ENCODE results near the gene SYTL3.

The SYTL3 gene

GRCh38 chr6:158768436-158768835 is 118.6 kb downstream of the SYTL3 start:
- H3K9me3 Mint-ChIP-seq = no peaks in the 10 kb centered on the region
- TF ChIP-seq CTCF (IDR thresholded peaks at IDR 0.05; ENCODE audit: unreplicated experiment in 3 of 3) = no peak
- no peak overlapping the region for H3K4me3 Mint-ChIP-seq
- peak overlapping the region; percentile 8 to 66 (median 15) for H3K27ac Mint-ChIP-seq
- H3K27me3 Mint-ChIP-seq (ENCODE audit: low read depth) = no peaks in the 10 kb centered on the region
- H3K4me1 Mint-ChIP-seq = peaks cover 52% of the 10 kb centered on the region
- peaks cover 75% of the 10 kb centered on the region for H3K36me3 Mint-ChIP-seq (ENCODE audit: low read depth)

- no peaks in the 10 kb centered on the region for H3K27me3 Mint-ChIP-seq (ENCODE audit: low read depth)
- H3K9me3 Mint-ChIP-seq = no peaks in the 10 kb centered on the region
- peaks cover 60% of the 10 kb centered on the region for H3K4me1 Mint-ChIP-seq
- H3K27ac Mint-ChIP-seq = peak overlapping the region; percentile 35 to 73 (median 68)
- peak overlapping the region in 1 of 3 experiments; percentile 5 for H3K4me3 Mint-ChIP-seq
- no peak for TF ChIP-seq CTCF (IDR thresholded peaks at IDR 0.05; ENCODE audit: unreplicated experiment in 3 of 3)
- H3K36me3 Mint-ChIP-seq (ENCODE audit: low read depth) = peaks cover 78% of the 10 kb centered on the region
Observed at GRCh38 chr6:158769234-158769770, 119.4 kb downstream of the SYTL3 start.

- H3K27ac Mint-ChIP-seq = peak overlapping the region; percentile 35 to 73 (median 68)
- H3K36me3 Mint-ChIP-seq (ENCODE audit: low read depth) = peaks cover 78% of the 10 kb centered on the region
- no peaks in the 10 kb centered on the region for H3K27me3 Mint-ChIP-seq (ENCODE audit: low read depth)
- H3K4me3 Mint-ChIP-seq = peak overlapping the region in 1 of 3 experiments; percentile 5
- peaks cover 65% of the 10 kb centered on the region for H3K4me1 Mint-ChIP-seq
- TF ChIP-seq CTCF (IDR thresholded peaks at IDR 0.05; ENCODE audit: unreplicated experiment in 3 of 3) = no peak
- no peaks in the 10 kb centered on the region for H3K9me3 Mint-ChIP-seq
Observed at GRCh38 chr6:158769771-158770432, 120.0 kb downstream of the SYTL3 start.

GRCh38 chr6:158770533-158771330 is 120.9 kb downstream of the SYTL3 start:
- H3K27ac Mint-ChIP-seq = peak overlapping the region; percentile 35 to 73 (median 68)
- TF ChIP-seq CTCF (IDR thresholded peaks at IDR 0.05; ENCODE audit: unreplicated experiment in 3 of 3) = no peak
- no peaks in the 10 kb centered on the region for H3K27me3 Mint-ChIP-seq (ENCODE audit: low read depth)
- H3K9me3 Mint-ChIP-seq = no peaks in the 10 kb centered on the region
- peaks cover 83% of the 10 kb centered on the region for H3K36me3 Mint-ChIP-seq (ENCODE audit: low read depth)
- H3K4me1 Mint-ChIP-seq = peaks cover 65% of the 10 kb centered on the region
- no peak overlapping the region for H3K4me3 Mint-ChIP-seq

GRCh38 chr6:158771399-158772152 is 121.7 kb downstream of the SYTL3 start:
- Mint-ChIP-seq H3K27ac (peak overlapping the region in 2 of 3 experiments; percentile 68 to 73), H3K9me3 (no peaks in the 10 kb centered on the region), H3K4me1 (peaks cover 65% of the 10 kb centered on the region), H3K36me3 (ENCODE audit: low read depth) (peaks cover 84% of the 10 kb centered on the region), H3K4me3 (no peak overlapping the region), H3K27me3 (ENCODE audit: low read depth) (no peaks in the 10 kb centered on the region)
- no peak for TF ChIP-seq CTCF (IDR thresholded peaks at IDR 0.05; ENCODE audit: unreplicated experiment in 3 of 3)
